CD4-positive, alpha-beta T cell treated with Interleukin-21 for 1 hour (primary cell): Measurements from ENCODE around the gene COL20A1.

Experiments
- DNase-seq: peaks from one replicate; pipeline ENCODE4 v3.0.0-alpha.2; 2020

Gene COL20A1

GRCh38 chr20:63310265-63310991 lies 17.4 kb downstream of the COL20A1 start:
- no peak for DNase-seq

- DNase-seq = no peak
Observed at GRCh38 chr20:63311186-63311832, 18.3 kb downstream of the COL20A1 start.

- no peak for DNase-seq
Observed at GRCh38 chr20:63311833-63312243, 18.9 kb downstream of the COL20A1 start.

GRCh38 chr20:63312273-63312672 lies 19.3 kb downstream of the COL20A1 start:
- DNase-seq = no peak

GRCh38 chr20:63312690-63313348 lies 19.8 kb downstream of the COL20A1 start:
- DNase-seq = no peak

- no peak for DNase-seq
Observed at GRCh38 chr20:63313349-63314014, 20.5 kb downstream of the COL20A1 start.

- no peak for DNase-seq
Observed at GRCh38 chr20:63314015-63314471, 21.1 kb downstream of the COL20A1 start.

GRCh38 chr20:63314566-63315239 lies 21.7 kb downstream of the COL20A1 start:
- DNase-seq = no peak

GRCh38 chr20:63315240-63315689 lies 22.3 kb downstream of the COL20A1 start:
- no peak for DNase-seq

- DNase-seq = no peak
Observed at GRCh38 chr20:63315731-63316491, 22.9 kb downstream of the COL20A1 start.

- no peak for DNase-seq
Observed at GRCh38 chr20:63316502-63316921, 23.5 kb downstream of the COL20A1 start.

GRCh38 chr20:63317061-63317460 lies 24.1 kb downstream of the COL20A1 start:
- no peak for DNase-seq

- no peak for DNase-seq
Observed at GRCh38 chr20:63317601-63318291, 24.8 kb downstream of the COL20A1 start.

GRCh38 chr20:63318391-63319163 lies 25.6 kb downstream of the COL20A1 start:
- DNase-seq = no peak

- no peak for DNase-seq
Observed at GRCh38 chr20:63319164-63320040, 26.4 kb downstream of the COL20A1 start.

GRCh38 chr20:63320041-63320511 lies 27.1 kb downstream of the COL20A1 start:
- DNase-seq = no peak

- no peak for DNase-seq
Observed at GRCh38 chr20:63320616-63321147, 27.7 kb downstream of the COL20A1 start.

- DNase-seq = no peak
Observed at GRCh38 chr20:63321148-63321831, 28.3 kb downstream of the COL20A1 start.
